HCT116 (cell line): ENCODE measurements around the gene ZNF536. TPM values are rescaled to one million over a fixed set of nuclear protein-coding genes. Genes with fewer than 3 reads are reported as not detected.

Experiments used
- ATAC-seq: fragments of 200-7000 bp; cut with Tn5 transposase; 2 replicates; pipeline ENCODE4 v1.9.1; 2020; ENCODE audit warnings: mild to moderate bottlenecking, moderate library complexity
- BruUV-seq: library from RNA; stranded (reverse); fragments of 400-500 nt; replicated peaks from 2 replicates; lab custom pipeline; 2021; lab: Mats Ljungman, UMichigan
- CTCF ChIA-PET: fragments of 300-600 bp; sonication (Branson Sonifier 250); formaldehyde crosslinking; loops from one replicate; lab custom pipeline; 2021; ENCODE audit warnings: antibody characterized with exemption; lab: Charles Lee
- POLR2A ChIA-PET: fragments of 300-600, 350-600 bp; sonication (Branson Sonifier 250); formaldehyde crosslinking; loops from one replicate; lab custom pipeline; 2021; ENCODE audit warnings: antibody characterized with exemption; lab: Charles Lee
- RAD21 ChIA-PET, 2 experiments: fragments of 300-600 bp; sonication (Branson Sonifier 250); formaldehyde crosslinking; loops; one replicate each; lab custom pipeline; 2023; ENCODE audit warnings: low total read pairs in 2 of 2; ENCODE audit not compliant: uncharacterized antibody in 2 of 2, unreplicated experiment in 2 of 2, low non-redundant PET in 1 of 2; lab: Charles Lee
- DNase-seq: peaks from one replicate; pipeline ENCODE4 v3.0.0-alpha.2; 2010; ENCODE audit warnings: low read depth, low spot score
- H2AFZ ChIP-seq: fragments of 200-600 bp; shearing (Covaris generic), sonication (generic); 2 replicates; pipeline ENCODE4 v1.6.1; 2017; ENCODE audit warnings: low read depth, mixed run types, mixed read lengths, antibody characterized with exemption, low read length; ENCODE audit not compliant: poor library complexity, severe bottlenecking
- H3K27ac ChIP-seq: 2 replicates; pipeline ENCODE4 v1.5.1; 2012; ENCODE audit warnings: low read depth, low read length
- H3K27me3 ChIP-seq: fragments of 200-600 bp; sonication (generic); 2 replicates; pipeline ENCODE4 v1.6.1; 2016; ENCODE audit warnings: mixed run types, low read length, mixed read lengths; ENCODE audit not compliant: insufficient read depth
- H3K36me3 ChIP-seq, 2 experiments: fragments of 200-500 bp in 1 of 2; fragments of 200-600 bp in 1 of 2; sonication (Bioruptor generic) in 1 of 2; sonication (generic) in 1 of 2; 2 replicates each; pipeline versions ENCODE4 v1.5.1 to v1.6.1; 2014 to 2016; ENCODE audit warnings: low read length in 2 of 2, inconsistent platforms in 1 of 2, mixed read lengths in 1 of 2, mixed run types in 1 of 2; ENCODE audit not compliant: insufficient read depth in 2 of 2, control insufficient read depth in 1 of 2
- H3K4me1 ChIP-seq, 2 experiments: fragments of 200-600 bp in 1 of 2; sonication (generic) in 1 of 2; 2 replicates each; pipeline versions ENCODE4 v1.5.1 to v1.6.1; 2012 to 2017; ENCODE audit warnings: low read length in 2 of 2, inconsistent platforms in 1 of 2, mild to moderate bottlenecking in 1 of 2, mixed read lengths in 1 of 2, mixed run types in 1 of 2, moderate library complexity in 1 of 2; ENCODE audit not compliant: insufficient read depth in 2 of 2, control insufficient read depth in 1 of 2
- H3K4me2 ChIP-seq: fragments of 200-600 bp; sonication (generic); 2 replicates; pipeline ENCODE4 v1.6.1; 2017; ENCODE audit warnings: mixed run types, low read length, mixed read lengths
- H3K4me3 ChIP-seq, 2 experiments: fragments of 200-600 bp in 1 of 2; sonication (generic) in 1 of 2; replicated peaks in 1 of 2; 2 replicates each; pipeline ENCODE4 v1.5.1; 2011 to 2016; ENCODE audit warnings: low read length in 2 of 2, control low read depth in 1 of 2, low read depth in 1 of 2, mild to moderate bottlenecking in 1 of 2, mixed read lengths in 1 of 2, mixed run types in 1 of 2
- H3K79me2 ChIP-seq: fragments of 200-600 bp; sonication (generic); 2 replicates; pipeline ENCODE4 v1.6.1; 2017; ENCODE audit warnings: mild to moderate bottlenecking, mixed run types, low read length, moderate library complexity, mixed read lengths; ENCODE audit not compliant: insufficient read depth
- H3K9ac ChIP-seq: fragments of 200-600 bp; sonication (generic); 2 replicates; pipeline ENCODE4 v1.6.1; 2016; ENCODE audit warnings: low read length, mixed read lengths
- H3K9me2 ChIP-seq: fragments of 200-600 bp; sonication (generic), shearing (Covaris generic); 2 replicates; pipeline ENCODE4 v1.6.1; 2017; ENCODE audit warnings: mixed run types, mild to moderate bottlenecking, moderate library complexity; ENCODE audit not compliant: insufficient read depth
- H3K9me3 ChIP-seq, 2 experiments: fragments of 200-500 bp in 1 of 2; fragments of 200-600 bp in 1 of 2; sonication (Bioruptor generic) in 1 of 2; sonication (generic) in 1 of 2; 2 replicates each; pipeline ENCODE4 v1.6.1; 2014 to 2017; ENCODE audit warnings: low read length in 2 of 2, mixed read lengths in 2 of 2, inconsistent platforms in 1 of 2, low read depth in 1 of 2, mild to moderate bottlenecking in 1 of 2, mixed run types in 1 of 2, moderate library complexity in 1 of 2; ENCODE audit not compliant: control insufficient read depth in 1 of 2, insufficient read depth in 1 of 2
- H4K20me1 ChIP-seq: fragments of 200-600 bp; sonication (generic), shearing (Covaris generic); 2 replicates; pipeline ENCODE4 v1.6.1; 2017; ENCODE audit warnings: mixed run types, mild to moderate bottlenecking, moderate library complexity; ENCODE audit not compliant: insufficient read depth
- CBX3 ChIP-seq: IDR thresholded peaks from 2 replicates; pipeline ENCODE4 v1.6.1; 2012; ENCODE audit warnings: low read depth
- CEBPB ChIP-seq: IDR thresholded peaks from 2 replicates; pipeline ENCODE4 v1.6.1; 2012; ENCODE audit warnings: low read depth
- EZH2 ChIP-seq: fragments of 200-600 bp; sonication (generic); IDR thresholded peaks from 2 replicates; pipeline ENCODE4 v1.6.1; 2017; ENCODE audit warnings: antibody characterized with exemption, mixed run types
- EZH2phosphoT487 ChIP-seq: fragments of 200-600 bp; IDR thresholded peaks from 2 replicates; pipeline ENCODE4 v1.6.1; 2018; ENCODE audit warnings: antibody characterized with exemption, borderline replicate concordance
- FOSL1 ChIP-seq: IDR thresholded peaks from 2 replicates; pipeline ENCODE4 v1.6.1; 2012; ENCODE audit warnings: low read depth
- JUND ChIP-seq: IDR thresholded peaks from 2 replicates; pipeline ENCODE4 v1.6.1; 2012
- POLR2A ChIP-seq: IDR thresholded peaks from 2 replicates; pipeline ENCODE4 v1.7.0; 2011; ENCODE audit warnings: borderline replicate concordance; ENCODE audit not compliant: insufficient read depth, insufficient read length; ENCODE audit errors: extremely low read depth
- POLR2AphosphoS5 ChIP-seq: IDR thresholded peaks from 2 replicates; pipeline ENCODE4 v1.6.1; 2011; ENCODE audit warnings: mild to moderate bottlenecking, low read depth, low read length, moderate library complexity
- RAD21 ChIP-seq: IDR thresholded peaks from 2 replicates; pipeline ENCODE4 v1.6.1; 2012; ENCODE audit warnings: low read depth, mild to moderate bottlenecking
- SIN3A ChIP-seq: IDR thresholded peaks from 2 replicates; pipeline ENCODE4 v1.6.1; 2012; ENCODE audit warnings: low read depth
- SP1 ChIP-seq: IDR thresholded peaks from 2 replicates; pipeline ENCODE4 v1.6.1; 2012; ENCODE audit warnings: low read depth
- SRF ChIP-seq: IDR thresholded peaks from 2 replicates; pipeline ENCODE4 v1.6.1; 2012; ENCODE audit warnings: low read depth
- TCF7L2 ChIP-seq: IDR thresholded peaks from 2 replicates; pipeline ENCODE4 v1.7.0; 2011; ENCODE audit warnings: borderline replicate concordance, inconsistent platforms; ENCODE audit not compliant: insufficient read depth, insufficient read length; ENCODE audit errors: extremely low read depth
- YY1 ChIP-seq: IDR thresholded peaks from 2 replicates; pipeline ENCODE4 v1.6.1; 2011; ENCODE audit warnings: low read length, low read depth, moderate library complexity, mild to moderate bottlenecking; ENCODE audit not compliant: insufficient replicate concordance; ENCODE audit errors: extremely low read depth
- ZNF274 ChIP-seq: fragments of 200-500 bp; sonication (Bioruptor generic); IDR thresholded peaks from 2 replicates; pipeline ENCODE4 v1.6.1; 2014; ENCODE audit warnings: mild to moderate bottlenecking, low read depth, low read length, inconsistent platforms
- intact Hi-C: fragments of 100-400 bp; cut with micrococcal nuclease; formaldehyde crosslinking; loops from 2 replicates; pipeline ENCODE4 v1.10.0; 2022
- total RNA-seq: library from RNA; stranded (reverse); gene quantifications from one replicate; pipeline ENCODE4 v1.2.1, GENCODE V29; 2021; ENCODE audit not compliant: unreplicated experiment
- TF ChIP-seq, protein P1 (sequence below), 3 experiments: fragments of 200-600 bp in 1 of 3; sonication (generic) in 1 of 3; IDR thresholded peaks in 2 of 3; conservative IDR thresholded peaks in 1 of 3; 2 replicates each; pipeline ENCODE4 v1.5.1; 2012 to 2017; ENCODE audit warnings: low read depth in 2 of 3, low read length in 2 of 3, antibody characterized with exemption in 1 of 3, borderline replicate concordance in 1 of 3, control low read depth in 1 of 3, mild to moderate bottlenecking in 1 of 3, mixed read lengths in 1 of 3, mixed run types in 1 of 3, moderate library complexity in 1 of 3; ENCODE audit not compliant: insufficient read depth in 1 of 3
- TF ChIP-seq, protein P2 (sequence below): IDR thresholded peaks from 2 replicates; pipeline ENCODE4 v1.6.1; 2011; ENCODE audit warnings: mild to moderate bottlenecking, low read length, moderate library complexity; ENCODE audit not compliant: insufficient replicate concordance; ENCODE audit errors: extremely low read depth

ZNF536 gene
- total RNA-seq, 1 experiment from 2014 or later, result not detected

- Histone ChIP-seq H3K9me3 (no peaks in the 10 kb centered on the region), H3K36me3 (no peaks in the 10 kb centered on the region), H4K20me1 (no peaks in the 10 kb centered on the region), H3K4me1 (no peaks in the 10 kb centered on the region), H3K27ac (no peak overlapping the region), H3K27me3 (peaks cover 15% of the 10 kb centered on the region; the same call in 1 of the 2 replicates), H3K9ac (no peak overlapping the region), H3K9me2 (no peaks in the 10 kb centered on the region), H3K4me3 (no peak overlapping the region), H2AFZ (no peak overlapping the region), H3K4me2 (no peak overlapping the region), H3K79me2 (no peaks in the 10 kb centered on the region)
- TF ChIP-seq, protein P1, sequence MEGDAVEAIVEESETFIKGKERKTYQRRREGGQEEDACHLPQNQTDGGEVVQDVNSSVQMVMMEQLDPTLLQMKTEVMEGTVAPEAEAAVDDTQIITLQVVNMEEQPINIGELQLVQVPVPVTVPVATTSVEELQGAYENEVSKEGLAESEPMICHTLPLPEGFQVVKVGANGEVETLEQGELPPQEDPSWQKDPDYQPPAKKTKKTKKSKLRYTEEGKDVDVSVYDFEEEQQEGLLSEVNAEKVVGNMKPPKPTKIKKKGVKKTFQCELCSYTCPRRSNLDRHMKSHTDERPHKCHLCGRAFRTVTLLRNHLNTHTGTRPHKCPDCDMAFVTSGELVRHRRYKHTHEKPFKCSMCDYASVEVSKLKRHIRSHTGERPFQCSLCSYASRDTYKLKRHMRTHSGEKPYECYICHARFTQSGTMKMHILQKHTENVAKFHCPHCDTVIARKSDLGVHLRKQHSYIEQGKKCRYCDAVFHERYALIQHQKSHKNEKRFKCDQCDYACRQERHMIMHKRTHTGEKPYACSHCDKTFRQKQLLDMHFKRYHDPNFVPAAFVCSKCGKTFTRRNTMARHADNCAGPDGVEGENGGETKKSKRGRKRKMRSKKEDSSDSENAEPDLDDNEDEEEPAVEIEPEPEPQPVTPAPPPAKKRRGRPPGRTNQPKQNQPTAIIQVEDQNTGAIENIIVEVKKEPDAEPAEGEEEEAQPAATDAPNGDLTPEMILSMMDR (IDR thresholded peaks at IDR 0.05 in 2 of 3, conservative IDR thresholded peaks at IDR 0.05 in 1 of 3; ENCODE audit: borderline replicate concordance in 1 of 3, insufficient read depth in 1 of 3, low read depth in 2 of 3, low read length in 2 of 3), result no peak
- no peak for TF ChIP-seq JUND
- intact Hi-C loops, result no loop called here
- ChIA-PET RAD21 (no interaction called here), POLR2A (no interaction called here), CTCF (no interaction called here)
- ATAC-seq, result no peak
- DNase-seq, result no peak
- BruUV-seq, result no TSS peak
Measured at GRCh38 chr19:30455881-30456280, 83.7 kb downstream of the ZNF536 start.

DNA sequence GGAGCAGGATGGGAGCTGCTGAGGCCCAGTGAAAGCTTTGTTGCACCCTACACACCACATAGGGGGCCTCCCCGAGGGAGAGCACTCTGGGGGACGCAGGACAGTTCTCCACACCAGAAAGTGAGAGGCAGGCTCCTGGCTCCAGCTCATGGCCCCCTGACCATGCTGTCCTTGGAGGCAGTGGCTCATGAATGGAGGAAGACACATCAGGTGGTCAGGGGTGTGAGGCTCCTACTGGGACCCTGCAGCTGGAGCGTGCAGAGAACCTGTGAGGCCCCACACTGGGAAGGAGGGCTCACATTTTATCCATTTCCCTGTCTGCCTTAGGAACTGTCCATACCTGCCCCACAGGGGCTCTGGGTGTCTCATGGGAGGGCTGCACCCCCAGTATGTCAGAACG is 85.3 kb downstream of the ZNF536 start:
- no peaks in the 10 kb centered on the region for H3K9me3 ChIP-seq
- no TSS peak for BruUV-seq
- ATAC-seq (no peak), DNase-seq (no peak)
- H3K4me2 ChIP-seq, result no peak overlapping the region
- no peaks in the 10 kb centered on the region for H3K4me1 ChIP-seq
- ChIA-PET RAD21 (no interaction called here), POLR2A (no interaction called here), CTCF (no interaction called here)
- no peak overlapping the region for H2AFZ ChIP-seq
- H3K27me3 ChIP-seq, result peaks cover 15% of the 10 kb centered on the region; the same call in 1 of the 2 replicates
- H3K36me3 ChIP-seq, result no peaks in the 10 kb centered on the region
- H3K27ac ChIP-seq, result no peak overlapping the region
- H3K9ac ChIP-seq, result no peak overlapping the region
- H3K4me3 ChIP-seq, result no peak overlapping the region
- no peaks in the 10 kb centered on the region for H3K79me2 ChIP-seq
- no peaks in the 10 kb centered on the region for H4K20me1 ChIP-seq
- no peaks in the 10 kb centered on the region for H3K9me2 ChIP-seq
- intact Hi-C loops, result no loop called here
- TF ChIP-seq EZH2, result no peak
- TF ChIP-seq YY1, result no peak
- TF ChIP-seq SP1, result no peak
- TF ChIP-seq POLR2A, result no peak
- TF ChIP-seq RAD21, result no peak
- TF ChIP-seq SIN3A, result no peak
- TF ChIP-seq SRF, result no peak
- no peak for TF ChIP-seq CEBPB
- TF ChIP-seq CBX3, result no peak
- no peak for TF ChIP-seq EZH2phosphoT487
- no peak for TF ChIP-seq ZNF274
- TF ChIP-seq POLR2AphosphoS5, result no peak
- no peak for TF ChIP-seq TCF7L2
- TF ChIP-seq, protein P2, sequence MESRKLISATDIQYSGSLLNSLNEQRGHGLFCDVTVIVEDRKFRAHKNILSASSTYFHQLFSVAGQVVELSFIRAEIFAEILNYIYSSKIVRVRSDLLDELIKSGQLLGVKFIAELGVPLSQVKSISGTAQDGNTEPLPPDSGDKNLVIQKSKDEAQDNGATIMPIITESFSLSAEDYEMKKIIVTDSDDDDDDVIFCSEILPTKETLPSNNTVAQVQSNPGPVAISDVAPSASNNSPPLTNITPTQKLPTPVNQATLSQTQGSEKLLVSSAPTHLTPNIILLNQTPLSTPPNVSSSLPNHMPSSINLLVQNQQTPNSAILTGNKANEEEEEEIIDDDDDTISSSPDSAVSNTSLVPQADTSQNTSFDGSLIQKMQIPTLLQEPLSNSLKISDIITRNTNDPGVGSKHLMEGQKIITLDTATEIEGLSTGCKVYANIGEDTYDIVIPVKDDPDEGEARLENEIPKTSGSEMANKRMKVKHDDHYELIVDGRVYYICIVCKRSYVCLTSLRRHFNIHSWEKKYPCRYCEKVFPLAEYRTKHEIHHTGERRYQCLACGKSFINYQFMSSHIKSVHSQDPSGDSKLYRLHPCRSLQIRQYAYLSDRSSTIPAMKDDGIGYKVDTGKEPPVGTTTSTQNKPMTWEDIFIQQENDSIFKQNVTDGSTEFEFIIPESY, result no peak
- no peak for TF ChIP-seq FOSL1
